ENCODE results near the gene QSOX1. TPM values are rescaled to one million over a fixed set of nuclear protein-coding genes. Genes with fewer than 3 reads are reported as not detected.

Gene QSOX1, protein sequence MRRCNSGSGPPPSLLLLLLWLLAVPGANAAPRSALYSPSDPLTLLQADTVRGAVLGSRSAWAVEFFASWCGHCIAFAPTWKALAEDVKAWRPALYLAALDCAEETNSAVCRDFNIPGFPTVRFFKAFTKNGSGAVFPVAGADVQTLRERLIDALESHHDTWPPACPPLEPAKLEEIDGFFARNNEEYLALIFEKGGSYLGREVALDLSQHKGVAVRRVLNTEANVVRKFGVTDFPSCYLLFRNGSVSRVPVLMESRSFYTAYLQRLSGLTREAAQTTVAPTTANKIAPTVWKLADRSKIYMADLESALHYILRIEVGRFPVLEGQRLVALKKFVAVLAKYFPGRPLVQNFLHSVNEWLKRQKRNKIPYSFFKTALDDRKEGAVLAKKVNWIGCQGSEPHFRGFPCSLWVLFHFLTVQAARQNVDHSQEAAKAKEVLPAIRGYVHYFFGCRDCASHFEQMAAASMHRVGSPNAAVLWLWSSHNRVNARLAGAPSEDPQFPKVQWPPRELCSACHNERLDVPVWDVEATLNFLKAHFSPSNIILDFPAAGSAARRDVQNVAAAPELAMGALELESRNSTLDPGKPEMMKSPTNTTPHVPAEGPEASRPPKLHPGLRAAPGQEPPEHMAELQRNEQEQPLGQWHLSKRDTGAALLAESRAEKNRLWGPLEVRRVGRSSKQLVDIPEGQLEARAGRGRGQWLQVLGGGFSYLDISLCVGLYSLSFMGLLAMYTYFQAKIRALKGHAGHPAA
- 367 and 1,121 TPM in 2 replicates for total RNA-seq

DNA sequence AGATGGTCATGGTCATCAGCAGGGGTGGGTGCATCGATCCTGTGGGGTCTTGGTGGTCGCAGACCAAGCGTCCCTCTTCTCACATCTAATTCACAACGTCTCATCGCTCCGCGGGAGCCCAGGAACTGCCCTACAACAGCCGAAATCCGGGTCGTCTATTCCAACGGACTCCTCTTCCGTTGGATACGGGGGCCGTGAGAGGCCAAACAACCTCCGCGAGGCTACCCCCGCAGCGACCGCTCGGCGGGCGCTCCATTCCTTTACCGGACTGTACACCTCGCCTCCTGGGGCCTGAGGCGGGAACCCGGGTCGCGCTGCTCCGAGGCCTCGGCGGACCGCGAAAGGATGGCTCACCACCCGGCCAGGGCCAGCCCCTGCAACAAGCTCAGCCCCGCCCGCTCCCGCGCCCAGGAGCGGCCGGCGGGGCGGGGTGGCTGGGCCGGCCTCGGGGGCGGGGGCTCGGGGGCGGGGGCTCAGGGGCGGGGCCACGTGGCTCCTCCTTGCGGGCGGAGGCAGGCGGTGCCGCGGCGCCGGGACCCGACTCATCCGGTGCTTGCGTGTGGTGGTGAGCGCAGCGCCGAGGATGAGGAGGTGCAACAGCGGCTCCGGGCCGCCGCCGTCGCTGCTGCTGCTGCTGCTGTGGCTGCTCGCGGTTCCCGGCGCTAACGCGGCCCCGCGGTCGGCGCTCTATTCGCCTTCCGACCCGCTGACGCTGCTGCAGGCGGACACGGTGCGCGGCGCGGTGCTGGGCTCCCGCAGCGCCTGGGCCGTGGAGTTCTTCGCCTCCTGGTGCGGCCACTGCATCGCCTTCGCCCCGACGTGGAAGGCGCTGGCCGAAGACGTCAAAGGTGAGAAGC lies at the start of gene QSOX1:
TSS of gene QSOX1 (plus strand) at position 545 of the 857 bp plus-strand sequence. CDS start at position 584, 39 bp downstream.

DNA sequence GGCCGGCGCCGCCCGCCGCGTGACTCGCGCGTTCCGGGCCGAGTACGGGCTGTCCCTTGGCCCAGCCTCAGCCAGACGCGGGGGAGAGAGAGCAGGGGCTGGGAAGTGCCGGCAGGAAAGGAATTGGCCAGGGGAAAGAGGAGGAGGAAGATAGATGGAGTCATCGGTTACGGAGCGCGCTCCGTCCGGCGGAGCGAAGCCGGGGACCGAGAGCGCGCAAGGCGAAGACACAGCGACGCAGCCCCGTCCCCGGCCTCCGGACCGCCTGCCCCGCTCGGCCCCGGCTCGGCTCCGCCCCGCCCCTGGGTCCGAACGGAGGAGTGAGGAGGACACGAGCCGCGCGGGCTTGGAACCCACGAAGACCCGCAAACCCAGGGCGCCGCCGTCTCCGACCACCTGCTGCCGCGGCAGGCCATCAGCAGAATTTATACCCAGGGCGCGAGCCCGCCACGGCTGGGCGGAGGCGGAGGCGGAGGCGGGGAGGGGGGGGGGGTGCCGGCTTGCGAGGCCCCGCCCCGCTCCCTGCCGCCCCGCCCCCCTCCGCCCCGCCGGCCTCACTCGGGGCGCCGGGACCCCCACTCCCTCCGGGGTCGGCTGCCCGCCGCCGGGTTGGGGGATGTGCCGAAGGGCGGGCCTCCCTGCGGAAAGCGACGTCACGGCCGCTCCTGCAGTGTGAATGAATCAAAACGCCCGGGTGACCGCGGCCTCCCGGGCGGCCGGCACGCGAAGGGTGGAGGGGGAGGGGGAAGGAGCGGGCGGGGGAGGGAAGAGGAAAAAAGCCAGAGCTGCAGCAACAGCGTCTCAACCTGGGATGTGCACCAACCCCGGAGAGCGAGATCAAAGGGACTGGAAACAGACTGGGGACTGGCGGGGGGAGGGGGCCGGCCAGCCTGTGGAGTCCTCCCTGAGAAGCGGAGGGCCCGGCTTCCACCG lies 75.1 kb downstream of the QSOX1 start, which contains the start of gene LHX4:
TSS of gene LHX4 (plus strand) at position 782 of the 933 bp plus-strand sequence. CDS start 266 bp downstream, outside the sequence.

Other genes with a start within 250 kb of the QSOX1 start
- 18.7 and 28.9 TPM in 2 replicates for gene CEP350, start 200.1 kb upstream of the QSOX1 start, total RNA-seq
- 0.12 TPM in 1 of 2 replicates, not detected in the other for gene LHX4, start 75.4 kb downstream of the QSOX1 start, total RNA-seq

Data from pericardium fibroblast (primary cell).